Adrenal gland (tissue), 19 donors: ENCODE results near the gene CHPF2. TPM values are rescaled to one million over a fixed set of nuclear protein-coding genes. Genes with fewer than 3 reads are reported as not detected.

Experiments used
- DNase-seq, 7 donors: peaks; one replicate each; pipeline ENCODE4 v3.0.0-alpha.2; 2019 to 2020
- H3K27ac ChIP-seq, 5 donors: fragments of 200-600 bp; sonication (generic) in 4 of 5; 1 replicate in 3 of 5; 2 replicates in 2 of 5; pipeline versions ENCODE4 v1.5.1 to v1.8.0; 2016 to 2020; ENCODE audit warnings: mild to moderate bottlenecking in 1 of 5
- H3K27me3 ChIP-seq: fragments of 200-600 bp; 2 replicates; pipeline ENCODE4 v1.8.0; 2021
- H3K36me3 ChIP-seq, 2 donors: fragments of 200-600 bp; replicated peaks in 1 of 2; 1 replicate in 1 of 2; 2 replicates in 1 of 2; pipeline versions ENCODE4 v1.5.1 to v1.8.0; 2018 to 2022
- H3K4me1 ChIP-seq, 2 donors: fragments of 200-600 bp; replicated peaks in 1 of 2; 1 replicate in 1 of 2; 2 replicates in 1 of 2; pipeline versions ENCODE4 v1.5.1 to v1.8.0; 2018 to 2021
- H3K4me3 ChIP-seq, 4 donors: fragments of 200-600 bp; sonication (generic) in 3 of 4; one replicate each; pipeline ENCODE4 v1.5.1; 2016 to 2018
- H3K9me3 ChIP-seq, 3 donors: fragments of 200-600 bp; sonication (generic) in 1 of 3; replicated peaks in 1 of 3; 1 replicate in 2 of 3; 2 replicates in 1 of 3; pipeline versions ENCODE4 v1.5.1 to v1.8.0; 2016 to 2021
- POLR2A ChIP-seq, 2 donors: fragments of 450-650 bp; IDR thresholded peaks; one replicate each; pipeline ENCODE4 v1.6.1; 2017; ENCODE audit warnings: antibody characterized with exemption in 2 of 2, mild to moderate bottlenecking in 2 of 2, moderate library complexity in 1 of 2
- WGBS, 4 donors: extraction: QIAGEN DNeasy Blood & Tissue Kit in 2 of 4; methylation state at CpG; one replicate each; pipeline versions ENCODE4 v1.1.5 to v1.1.7; 2013 to 2017; 5-methylcytosine and 5-hydroxymethylcytosine counted together
- intact Hi-C, 2 donors: fragments of 100-400 bp; cut with DNase I; formaldehyde crosslinking; loops; one replicate each; pipeline versions ENCODE4 v1.14.1 to v1.15.0; 2022 to 2023
- long read RNA-seq, 10 donors: library from polyadenylated mRNA in 3 of 10; unstranded in 2 of 10; stranded (forward) in 1 of 10; transcript quantifications; one replicate each; pipeline ENCODE4 v2.0.0 and lab custom pipeline, GENCODE V29; 2021 to 2026
- polyA plus RNA-seq, 3 donors: library from polyadenylated mRNA; stranded (reverse); fragments of 200-250 nt in 2 of 3; fragments of 350-450 nt in 1 of 3; fragmentation: Illumina TruSeq in 1 of 3; extraction: RNeasy Lipid Tissue Mini Kit (QIAGEN cat#74804) in 1 of 3; gene quantifications; one replicate each; pipeline ENCODE4 v1.2.3, GENCODE V29; 2013 to 2014
- total RNA-seq, 9 donors: library from RNA; depleted of rRNA in 4 of 9; stranded (reverse); fragments of >200 nt in 4 of 9; fragments of 120-200 nt in 1 of 9; fragmentation: NEBNext Ultra II Directional in 1 of 9; extraction: Animal tissue kit (Norgen Biotek cat#: 25700) in 1 of 9; gene quantifications; one replicate each; pipeline versions ENCODE4 v1.1.0 to v1.2.4, GENCODE V29; 2013 to 2023
- TF ChIP-seq, protein P1 (sequence below), 6 experiments: fragments of 450-650 bp in 4 of 6; fragments of 200-600 bp in 2 of 6; sonication (generic) in 1 of 6; IDR thresholded peaks; 1 replicate in 5 of 6; 2 replicates in 1 of 6; pipeline versions ENCODE4 v1.5.1 to v1.8.0; 2016 to 2021; ENCODE audit warnings: antibody characterized with exemption in 6 of 6, mild to moderate bottlenecking in 2 of 6, moderate library complexity in 1 of 6
- donor health status: healthy with polysubstance abuse.
- donor health status: Bipolar disorder and iron deficiency.
- donor health status: DM: yes; HTN: yes; CAD: no.
- donor health status: DM: no; HTN: no; CAD: no.
- donor health status: DM: no; HTN: no; CAD: no.
- donor health status: DM: yes; HTN: yes; CAD: no.

Gene CHPF2, protein sequence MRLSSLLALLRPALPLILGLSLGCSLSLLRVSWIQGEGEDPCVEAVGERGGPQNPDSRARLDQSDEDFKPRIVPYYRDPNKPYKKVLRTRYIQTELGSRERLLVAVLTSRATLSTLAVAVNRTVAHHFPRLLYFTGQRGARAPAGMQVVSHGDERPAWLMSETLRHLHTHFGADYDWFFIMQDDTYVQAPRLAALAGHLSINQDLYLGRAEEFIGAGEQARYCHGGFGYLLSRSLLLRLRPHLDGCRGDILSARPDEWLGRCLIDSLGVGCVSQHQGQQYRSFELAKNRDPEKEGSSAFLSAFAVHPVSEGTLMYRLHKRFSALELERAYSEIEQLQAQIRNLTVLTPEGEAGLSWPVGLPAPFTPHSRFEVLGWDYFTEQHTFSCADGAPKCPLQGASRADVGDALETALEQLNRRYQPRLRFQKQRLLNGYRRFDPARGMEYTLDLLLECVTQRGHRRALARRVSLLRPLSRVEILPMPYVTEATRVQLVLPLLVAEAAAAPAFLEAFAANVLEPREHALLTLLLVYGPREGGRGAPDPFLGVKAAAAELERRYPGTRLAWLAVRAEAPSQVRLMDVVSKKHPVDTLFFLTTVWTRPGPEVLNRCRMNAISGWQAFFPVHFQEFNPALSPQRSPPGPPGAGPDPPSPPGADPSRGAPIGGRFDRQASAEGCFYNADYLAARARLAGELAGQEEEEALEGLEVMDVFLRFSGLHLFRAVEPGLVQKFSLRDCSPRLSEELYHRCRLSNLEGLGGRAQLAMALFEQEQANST
- total RNA-seq (10 to 100 TPM; 42.3 to 84.1 (median 62.5) TPM), polyA plus RNA-seq (10 to 100 TPM; 15.8 to 87.8 (median 58.7) TPM)
- long read RNA-seq, donor 1, transcript CHPF2-201 (4 exons, 3,978 nt) = major isoform, 11 of 11 reads
- long read RNA-seq, donor 1, partial matches to known transcripts = 0 of 11 reads
- long read RNA-seq, donor 1, other reads (novel, unspliced or antisense) = 0 of 11 reads
- long read RNA-seq, donor 2, transcript CHPF2-201 (4 exons, 3,978 nt) = major isoform, 8 of 8 reads
- long read RNA-seq, donor 2, partial matches to known transcripts = 0 of 8 reads
- long read RNA-seq, donor 2, other reads (novel, unspliced or antisense) = 0 of 8 reads
- long read RNA-seq, donor 3, partial matches to known transcripts = 7 of 10 reads
- long read RNA-seq, donor 3, other reads (novel, unspliced or antisense) = 0 of 10 reads
- long read RNA-seq, donor 4, partial matches to known transcripts = 2 of 2 reads
- long read RNA-seq, donor 4, other reads (novel, unspliced or antisense) = 0 of 2 reads
- long read RNA-seq, donor 5, transcript CHPF2-201 (4 exons, 3,978 nt) = major isoform, 113 of 151 reads
- long read RNA-seq, donor 5, partial matches to known transcripts = 9 of 151 reads
- long read RNA-seq, donor 5, other reads (novel, unspliced or antisense) = 29 of 151 reads
- long read RNA-seq, donor 6, partial matches to known transcripts = 2 of 4 reads
- long read RNA-seq, donor 6, other reads (novel, unspliced or antisense) = 1 of 4 reads
- long read RNA-seq, donor 7, transcript CHPF2-201 (4 exons, 3,978 nt) = major isoform, 5 of 10 reads
- long read RNA-seq, donor 7, partial matches to known transcripts = 5 of 10 reads
- long read RNA-seq, donor 7, other reads (novel, unspliced or antisense) = 0 of 10 reads
- long read RNA-seq, donor 8, transcript CHPF2-201 (4 exons, 3,978 nt) = major isoform, 16 of 16 reads
- long read RNA-seq, donor 8, partial matches to known transcripts = 0 of 16 reads
- long read RNA-seq, donor 8, other reads (novel, unspliced or antisense) = 0 of 16 reads
- long read RNA-seq, donor 9, partial matches to known transcripts = 0 of 3 reads
- long read RNA-seq, donor 9, other reads (novel, unspliced or antisense) = 0 of 3 reads
- long read RNA-seq, donor 10, transcript CHPF2-201 (4 exons, 3,978 nt) = major isoform, 9 of 15 reads
- long read RNA-seq, donor 10, partial matches to known transcripts = 6 of 15 reads
- long read RNA-seq, donor 10, other reads (novel, unspliced or antisense) = 0 of 15 reads

DNA sequence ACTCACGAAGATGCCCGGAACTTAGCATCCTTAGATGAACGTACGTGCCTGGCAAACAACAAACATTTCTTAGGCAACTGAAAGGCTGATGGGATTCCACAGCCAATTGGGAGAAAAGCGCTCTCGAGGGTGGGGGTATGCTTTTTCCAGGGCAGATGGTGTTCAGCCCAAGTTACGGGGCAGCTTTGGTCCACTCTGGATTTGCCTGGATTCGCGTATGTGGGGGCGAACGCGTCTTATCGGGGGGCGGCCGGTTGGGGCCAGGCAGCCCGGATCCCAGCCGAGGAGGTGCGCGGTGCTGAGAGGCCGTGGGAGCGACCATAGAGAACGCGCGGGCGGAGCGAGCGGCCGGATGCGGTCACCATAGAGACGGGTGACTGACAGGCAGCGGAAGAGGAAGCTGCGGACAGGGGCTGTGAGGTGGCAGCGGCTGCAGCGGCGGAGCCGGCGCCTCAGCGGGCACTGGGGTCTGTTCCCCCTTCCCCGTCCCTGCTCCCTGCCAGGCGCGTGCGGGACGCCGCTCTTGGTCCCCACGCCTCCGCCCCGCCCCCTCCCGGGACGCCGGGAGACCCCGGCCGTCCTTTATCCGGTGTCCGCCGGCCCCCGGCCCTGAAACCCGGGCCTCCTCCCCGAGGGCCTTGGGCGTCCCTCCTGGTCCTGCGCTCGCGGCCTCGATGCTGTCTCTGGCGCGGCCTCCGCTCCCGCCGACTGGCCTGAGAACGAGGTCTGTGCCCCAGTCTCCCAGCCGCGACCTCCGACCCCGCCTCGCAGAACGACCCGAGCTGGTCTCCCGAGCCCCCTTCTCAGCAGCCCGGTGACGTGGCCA is at the start of gene CHPF2:
CHPF2 (plus strand) TSS at position 393 of the 826 bp plus-strand sequence. CDS start 1,529 bp downstream, outside the sequence.
- intact Hi-C loops = no loop called here
- DNase-seq = peak; percentile 92 to 97 (median 93)
- H3K36me3 ChIP-seq = peaks cover 0 to 27% of the 10 kb centered on the region in 2 donors
- H3K4me1 ChIP-seq = peaks cover 21 to 35% of the 10 kb centered on the region in 2 donors
- TF ChIP-seq, protein P1, sequence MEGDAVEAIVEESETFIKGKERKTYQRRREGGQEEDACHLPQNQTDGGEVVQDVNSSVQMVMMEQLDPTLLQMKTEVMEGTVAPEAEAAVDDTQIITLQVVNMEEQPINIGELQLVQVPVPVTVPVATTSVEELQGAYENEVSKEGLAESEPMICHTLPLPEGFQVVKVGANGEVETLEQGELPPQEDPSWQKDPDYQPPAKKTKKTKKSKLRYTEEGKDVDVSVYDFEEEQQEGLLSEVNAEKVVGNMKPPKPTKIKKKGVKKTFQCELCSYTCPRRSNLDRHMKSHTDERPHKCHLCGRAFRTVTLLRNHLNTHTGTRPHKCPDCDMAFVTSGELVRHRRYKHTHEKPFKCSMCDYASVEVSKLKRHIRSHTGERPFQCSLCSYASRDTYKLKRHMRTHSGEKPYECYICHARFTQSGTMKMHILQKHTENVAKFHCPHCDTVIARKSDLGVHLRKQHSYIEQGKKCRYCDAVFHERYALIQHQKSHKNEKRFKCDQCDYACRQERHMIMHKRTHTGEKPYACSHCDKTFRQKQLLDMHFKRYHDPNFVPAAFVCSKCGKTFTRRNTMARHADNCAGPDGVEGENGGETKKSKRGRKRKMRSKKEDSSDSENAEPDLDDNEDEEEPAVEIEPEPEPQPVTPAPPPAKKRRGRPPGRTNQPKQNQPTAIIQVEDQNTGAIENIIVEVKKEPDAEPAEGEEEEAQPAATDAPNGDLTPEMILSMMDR (IDR thresholded peaks at IDR 0.05) = no peak
- TF ChIP-seq POLR2A (IDR thresholded peaks at IDR 0.05) = peak; percentile 70 to 89
- H3K9me3 ChIP-seq = no peaks in the 10 kb centered on the region
- H3K4me3 ChIP-seq = peak within 1 kb of the TSS; percentile 48 to 94 (median 88)
- peak within 1 kb of the TSS; percentile 50 to 94 (median 86) for H3K27ac ChIP-seq
- no peaks in the 10 kb centered on the region for H3K27me3 ChIP-seq
- 0 to 1% (median 1%) methylated on average over 19 to 79 of the region's 79 CpGs for WGBS, 4 donors

GRCh38 chr7:151185762-151186639 is 46.3 kb upstream of the CHPF2 start:
- Histone ChIP-seq H3K27me3 (no peaks in the 10 kb centered on the region), H3K36me3 (no peaks in the 10 kb centered on the region), H3K4me3 (no peak overlapping the region), H3K4me1 (no peaks in the 10 kb centered on the region), H3K27ac (no peak overlapping the region), H3K9me3 (no peaks in the 10 kb centered on the region)
- no peak for DNase-seq
- TF ChIP-seq POLR2A (IDR thresholded peaks at IDR 0.05) = no peak
- TF ChIP-seq, protein P1 (IDR thresholded peaks at IDR 0.05) = no peak
- intact Hi-C loops = no loop called here
- WGBS, 4 donors = 83 to 89% (median 87%) methylated on average over 1 to 16 of the region's 16 CpGs
